ENCODE measurements around the gene TPO. TPM values are rescaled to one million over a fixed set of nuclear protein-coding genes. Genes with fewer than 3 reads are reported as not detected.
A peak's percentile ranks its signal among the peaks of the same experiment; 100 is the strongest.
"Not testable (repeated sequence)": the region's sequence is repeated elsewhere in the genome, so short reads cannot be mapped to it uniquely, and the experiment has no call there.

Gene TPO
- total RNA-seq (2014; rRNA removed; shearing (Covaris generic)), result 0.41 and 1.4 TPM in 2 replicates

DNA sequence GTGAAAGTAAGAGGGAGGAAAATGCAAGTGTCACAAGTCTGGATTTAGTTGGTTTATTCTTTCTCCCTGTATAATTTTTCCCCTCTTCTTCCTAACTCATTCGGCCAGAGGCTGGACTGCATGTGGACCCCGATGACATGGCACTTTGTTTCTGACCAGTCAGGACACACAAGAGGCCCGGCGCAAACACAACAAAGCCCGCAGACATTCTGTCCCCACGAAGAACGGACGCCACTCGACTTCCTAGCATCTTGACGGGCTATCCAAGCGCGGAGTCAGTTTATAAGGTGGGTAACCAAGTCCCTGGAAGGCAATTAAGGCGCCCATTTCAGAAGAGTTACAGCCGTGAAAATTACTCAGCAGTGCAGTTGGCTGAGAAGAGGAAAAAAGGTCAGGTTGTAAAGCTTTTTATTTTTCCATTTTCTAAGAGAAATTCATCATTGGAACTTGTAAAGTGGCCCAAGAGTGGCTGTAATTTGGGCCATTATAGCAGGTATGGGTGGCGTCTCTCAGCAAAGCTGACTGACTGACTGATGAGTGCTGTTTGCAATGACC, at the start of gene TPO:
TSS of gene TPO (plus strand) at position 308 of the 555 bp plus-strand sequence. CDS start 946 bp downstream, outside the sequence.
- no peak for DNase-seq (ENCODE audit: low spot score)

DNA sequence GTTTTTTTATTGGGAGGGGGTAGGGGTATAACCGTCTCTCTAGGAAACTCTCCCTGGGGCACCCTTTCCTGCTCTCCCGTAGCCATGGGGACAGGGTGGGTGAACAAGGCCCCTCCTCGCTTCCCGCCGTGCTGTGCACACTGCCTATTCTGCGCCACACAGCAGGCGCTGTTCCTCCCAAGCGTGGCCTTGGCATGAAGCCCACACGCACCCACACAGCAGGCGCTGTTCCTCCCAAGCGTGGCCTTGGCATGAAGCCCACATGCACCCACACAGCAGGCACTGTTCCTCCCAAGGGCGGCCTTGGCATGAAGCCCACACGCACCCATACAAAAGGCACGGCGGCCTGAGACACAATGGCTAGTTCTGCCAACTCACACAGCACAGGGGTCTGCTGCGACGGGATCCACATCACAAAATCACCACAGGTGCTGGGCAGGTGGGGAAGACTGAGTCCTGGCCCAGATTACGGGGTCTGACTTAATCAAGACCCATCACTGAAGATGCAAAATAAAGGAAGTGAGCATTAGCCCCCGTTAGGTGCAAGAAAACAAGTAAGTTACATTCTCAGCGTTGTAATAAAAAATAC, 46.6 kb upstream of the TPO start:
- DNase-seq (ENCODE audit: low spot score), result peak; percentile 49

DNA sequence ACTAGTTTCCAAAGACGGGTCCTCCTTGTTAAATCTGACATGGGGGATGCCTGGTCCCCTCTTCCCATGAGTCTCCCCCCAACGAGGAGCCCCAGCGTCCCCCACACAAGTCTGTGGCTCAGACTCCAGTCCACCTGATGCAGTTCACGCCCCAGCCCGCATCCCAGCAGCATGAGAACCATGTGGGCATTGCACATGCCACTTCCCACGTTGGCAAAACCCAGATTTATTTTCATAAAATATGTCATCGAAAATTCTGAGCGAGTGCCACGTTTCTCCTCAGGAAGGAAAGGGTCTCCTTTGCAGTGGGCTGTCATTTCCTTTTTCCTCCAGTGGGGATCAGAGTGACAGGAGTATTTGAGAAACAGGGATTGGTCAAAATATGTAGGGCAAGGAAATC, 45.7 kb upstream of the TPO start:
- DNase-seq (ENCODE audit: low spot score), result no peak

DNA sequence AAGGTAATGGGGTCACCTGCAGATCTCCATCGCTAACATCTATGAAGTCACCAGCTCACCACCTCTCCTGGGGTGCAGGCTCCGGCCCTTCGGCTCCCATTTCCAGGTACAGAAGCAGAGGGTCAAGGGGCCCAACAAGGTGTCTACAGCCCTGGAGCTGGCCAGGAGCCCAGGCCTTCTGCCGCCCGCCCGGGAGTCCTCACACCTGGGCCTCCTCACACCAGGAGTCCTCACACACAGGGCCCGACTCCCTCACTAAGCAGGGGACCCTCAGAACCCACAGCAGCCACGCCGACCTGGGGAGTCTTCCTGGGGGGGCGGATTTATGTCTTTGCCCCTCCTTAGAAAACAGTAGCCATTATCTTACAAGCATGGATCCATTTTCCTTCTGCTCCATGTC, 43.4 kb upstream of the TPO start:
- no peak for DNase-seq (ENCODE audit: low spot score)

DNA sequence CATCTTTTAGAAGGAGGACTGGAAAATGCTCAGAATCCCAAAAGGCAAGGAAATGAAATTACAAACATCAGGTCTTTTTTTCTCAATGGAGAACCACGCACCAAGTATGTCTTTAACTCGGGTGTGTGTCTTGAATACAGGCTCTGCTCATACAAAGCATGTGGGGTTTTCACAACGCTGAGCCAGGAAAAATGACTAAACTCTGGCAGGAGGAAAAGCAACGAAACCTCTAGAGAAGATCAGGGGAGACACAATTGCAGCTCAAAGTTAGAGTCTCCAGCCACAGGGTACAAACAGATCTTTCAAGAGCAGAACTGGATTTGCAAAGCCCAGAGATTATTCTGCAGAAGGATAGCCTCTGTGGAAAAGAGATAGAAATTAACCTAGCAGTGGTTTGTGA, 42.8 kb upstream of the TPO start:
- no peak for DNase-seq (ENCODE audit: low spot score)

DNA sequence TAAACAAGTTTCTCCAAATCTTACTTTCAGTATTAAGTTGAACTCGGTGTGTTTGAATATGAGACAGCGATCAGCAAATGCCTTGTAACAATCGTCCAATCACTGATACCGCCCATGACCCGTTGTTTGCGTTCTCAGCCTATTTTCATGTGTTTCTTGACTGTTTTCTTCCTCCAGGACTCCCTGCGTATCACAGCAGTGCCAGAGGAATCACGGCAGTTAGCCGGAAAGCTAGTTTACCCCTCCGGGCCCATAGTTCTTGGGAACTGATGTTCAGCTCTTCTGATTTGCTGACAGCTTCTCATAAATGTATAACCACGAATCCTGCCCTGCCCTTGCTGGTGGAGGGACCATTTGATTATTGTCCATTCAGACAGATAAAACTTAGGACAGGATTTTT, 42.2 kb upstream of the TPO start:
- DNase-seq (ENCODE audit: low spot score), result no peak

DNA sequence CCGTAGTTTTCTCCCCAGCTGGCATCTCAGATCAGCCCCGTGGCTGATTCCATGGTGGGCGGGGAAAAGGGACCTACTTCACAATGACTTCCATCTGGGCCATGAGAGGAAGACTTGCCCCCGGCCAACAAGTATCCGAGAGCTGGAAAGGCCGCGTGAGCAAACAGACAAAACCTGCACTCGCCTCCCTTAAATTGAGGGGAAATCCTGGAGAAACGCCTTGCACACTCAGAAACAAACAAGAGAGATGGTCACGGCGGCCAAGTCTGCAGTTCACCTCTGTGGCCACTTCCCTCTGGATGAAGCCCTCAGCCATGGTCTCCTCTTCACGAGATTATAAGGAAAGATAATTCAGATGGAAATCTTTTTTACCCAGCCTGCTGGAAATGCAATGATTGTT, 39.4 kb upstream of the TPO start:
- DNase-seq (ENCODE audit: low spot score), result no peak

DNA sequence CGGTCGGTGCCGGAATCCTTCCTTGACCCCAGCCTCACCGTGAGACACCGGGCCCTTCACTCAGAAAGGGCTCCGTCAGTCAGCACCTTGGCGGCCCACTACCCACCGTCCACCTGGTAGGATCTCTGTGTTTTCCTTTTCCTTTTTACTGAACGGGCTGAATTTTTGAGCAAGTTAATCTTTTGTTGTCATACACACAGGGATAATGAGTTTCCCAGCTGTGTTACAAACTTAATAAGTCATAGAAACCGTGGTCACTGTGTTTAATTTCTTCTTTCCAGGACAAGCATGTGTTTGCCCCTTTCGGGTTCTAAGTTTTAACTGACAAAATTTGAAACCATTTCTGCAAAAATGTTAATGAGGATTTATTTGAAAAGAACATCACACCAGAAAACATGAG, 39.0 kb upstream of the TPO start:
- no peak for DNase-seq (ENCODE audit: low spot score)

DNA sequence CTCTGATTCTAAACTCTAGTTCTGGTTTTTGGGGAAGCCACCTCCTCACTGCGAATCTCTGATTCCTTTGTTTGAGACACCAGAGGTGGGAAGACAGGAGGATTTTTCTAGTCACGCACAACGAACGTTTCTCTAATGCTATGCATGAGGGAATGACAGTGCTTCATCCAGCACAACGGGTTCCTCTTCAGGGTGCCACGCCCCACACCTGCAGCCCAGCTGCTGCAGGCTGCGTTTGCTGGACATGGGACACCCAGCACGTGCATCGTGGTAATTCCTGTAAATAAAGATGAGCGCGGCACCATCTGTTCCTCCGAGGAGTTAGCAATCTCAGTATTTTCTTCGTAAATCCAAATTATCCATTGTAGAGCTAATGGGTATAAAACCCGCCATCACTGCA, 37.5 kb upstream of the TPO start:
- no peak for DNase-seq (ENCODE audit: low spot score)

DNA sequence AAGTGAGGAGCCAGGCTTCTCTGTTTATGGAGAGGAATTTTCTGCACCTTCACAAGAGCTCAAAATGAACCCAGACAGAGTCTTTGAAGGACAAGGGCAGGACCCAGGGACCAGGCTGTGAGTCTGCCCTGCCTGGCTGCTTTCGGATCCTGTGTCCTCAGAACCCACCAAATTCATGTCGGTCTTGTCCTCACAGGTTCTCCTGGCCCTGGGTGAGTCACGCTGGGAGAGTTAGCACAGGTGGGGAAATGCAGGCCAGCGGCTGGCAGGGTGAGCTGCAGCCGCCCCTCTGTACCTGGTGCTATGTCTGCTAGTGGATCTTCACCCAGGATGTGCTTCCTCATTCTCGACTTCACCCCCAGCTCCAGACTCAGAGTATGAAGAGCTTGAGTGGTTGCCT, 35.8 kb upstream of the TPO start:
- DNase-seq (ENCODE audit: low spot score), result no peak

DNA sequence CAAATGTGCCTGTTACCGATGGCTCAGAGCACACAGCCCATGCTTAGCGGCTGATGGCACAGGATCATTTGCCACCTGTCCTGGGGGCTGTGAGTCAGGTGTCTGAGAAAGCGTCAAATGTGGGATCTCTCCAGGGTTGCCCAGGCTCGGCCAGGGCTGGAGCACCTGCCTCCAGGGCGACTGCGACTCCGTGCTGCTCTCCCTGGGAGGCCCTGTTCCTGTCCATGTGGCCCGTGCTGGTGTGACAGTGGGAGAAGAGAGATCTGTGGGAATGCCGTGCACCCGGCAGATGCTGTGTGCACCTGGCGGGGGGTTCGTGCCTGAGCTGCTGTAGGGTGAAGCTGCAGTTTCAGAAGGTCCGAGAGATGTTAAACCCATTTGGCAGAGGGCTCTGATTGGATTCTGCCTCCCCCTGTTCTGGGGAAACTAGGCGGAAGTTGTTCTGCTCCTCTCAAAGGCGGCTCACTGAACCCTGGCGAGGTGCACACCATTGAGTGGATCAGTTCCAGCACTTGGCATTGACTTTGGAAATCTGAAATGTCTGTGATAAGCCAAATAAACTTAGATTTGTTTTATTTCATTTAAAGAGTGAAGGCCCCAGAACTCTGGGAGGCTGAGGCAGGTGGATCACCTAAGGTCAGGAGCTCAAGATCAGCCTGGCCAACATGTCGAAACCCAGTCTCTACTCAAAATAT, 34.7 kb upstream of the TPO start:
- DNase-seq (ENCODE audit: low spot score), result no peak

DNA sequence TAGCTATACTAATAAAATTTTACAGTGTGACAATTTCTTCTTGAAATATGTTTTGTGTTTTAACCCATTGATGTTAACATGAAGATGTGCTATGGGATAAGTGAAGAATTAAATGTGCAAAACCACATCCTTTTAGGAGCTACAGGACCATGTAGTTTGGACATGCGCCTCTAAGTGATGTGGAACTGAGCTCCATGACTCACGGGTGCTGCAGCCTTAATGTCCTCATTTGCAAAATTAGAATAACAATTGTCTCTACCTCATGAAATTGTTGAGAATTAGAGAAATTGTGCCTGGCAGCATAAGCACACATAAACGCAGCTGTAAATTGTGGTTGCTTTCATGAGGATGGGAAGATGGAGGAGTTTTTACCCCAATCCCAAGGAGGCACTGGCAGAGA, 31.6 kb upstream of the TPO start:
- DNase-seq (ENCODE audit: low spot score), result no peak

DNA sequence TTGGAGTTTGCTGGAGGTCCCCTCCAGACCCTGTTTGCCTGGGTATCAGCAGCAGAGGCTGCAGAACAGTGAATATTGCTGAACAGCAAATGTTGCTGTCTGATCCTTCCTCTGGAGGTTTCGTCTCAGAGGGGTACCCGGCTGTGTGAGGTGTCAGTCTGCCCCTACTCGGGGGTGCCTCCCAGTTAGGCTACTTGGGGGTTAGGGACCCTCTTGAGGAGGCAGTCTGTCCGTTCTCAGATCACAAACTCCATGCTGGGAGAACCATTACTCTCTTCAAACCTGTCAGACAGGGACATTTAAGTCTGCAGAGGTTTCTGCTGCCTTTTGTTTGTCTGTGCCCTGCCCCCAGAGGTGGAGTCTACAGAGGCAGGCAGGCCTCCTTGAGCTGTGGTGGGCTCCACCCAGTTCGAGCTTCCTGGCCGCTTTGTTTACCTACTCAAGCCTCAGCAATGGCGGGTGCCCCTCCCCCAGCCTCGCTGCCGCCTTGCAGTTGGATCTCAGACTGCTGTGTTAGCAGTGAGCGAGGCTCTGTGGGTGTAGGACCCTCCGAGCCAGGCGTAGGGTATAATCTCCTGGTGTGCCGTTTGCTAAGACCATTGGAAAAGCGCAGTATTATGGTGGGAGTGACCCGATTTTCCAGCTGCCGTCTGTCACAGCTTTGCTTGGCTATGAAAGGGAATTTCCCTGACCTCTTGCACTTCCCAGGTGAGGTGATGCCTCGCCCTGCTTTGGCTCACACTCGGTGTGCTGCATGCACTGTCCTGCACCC, 25.1 kb upstream of the TPO start:
- DNase-seq (ENCODE audit: low spot score), result peak; percentile 14

DNA sequence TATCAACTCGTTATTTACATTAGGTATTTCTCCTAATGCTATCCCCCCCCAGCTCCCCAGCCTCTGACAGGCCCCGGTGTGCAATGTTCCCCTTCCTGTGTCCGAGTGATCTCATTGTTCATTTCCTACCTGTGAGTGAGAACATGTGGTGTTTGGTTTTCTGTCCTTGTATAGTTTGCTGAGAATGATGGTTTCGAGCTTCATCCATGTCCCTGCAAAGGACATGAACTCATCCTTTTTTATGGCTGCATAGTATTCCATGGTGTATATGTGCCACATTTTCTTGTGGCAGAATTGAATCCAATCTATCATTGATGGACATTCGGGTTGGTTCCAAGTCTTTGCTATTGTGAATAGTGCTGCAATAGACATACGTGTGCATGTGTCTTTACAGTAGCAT, 23.1 kb upstream of the TPO start:
- not testable (repeated sequence) for DNase-seq (ENCODE audit: low spot score)

DNA sequence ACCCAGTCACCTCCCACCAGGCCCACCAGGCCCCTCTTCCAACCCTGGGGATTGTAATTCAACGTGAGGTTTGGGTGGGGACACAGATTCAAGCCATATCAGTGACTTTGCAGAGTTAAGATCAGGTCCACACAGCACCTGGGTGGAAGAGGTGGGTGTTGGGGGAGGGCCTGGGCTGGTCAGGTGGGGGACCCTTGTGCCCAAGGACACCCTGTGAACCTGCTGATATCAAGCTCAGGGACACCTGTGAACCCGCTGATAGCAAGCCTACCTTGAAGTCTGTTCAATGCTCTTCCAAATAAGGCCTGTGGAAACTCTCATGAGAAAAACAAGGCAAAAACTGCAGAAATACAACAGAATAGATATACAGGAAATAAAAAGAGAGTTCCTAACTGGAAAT, 19.9 kb upstream of the TPO start:
- no peak for DNase-seq (ENCODE audit: low spot score)

DNA sequence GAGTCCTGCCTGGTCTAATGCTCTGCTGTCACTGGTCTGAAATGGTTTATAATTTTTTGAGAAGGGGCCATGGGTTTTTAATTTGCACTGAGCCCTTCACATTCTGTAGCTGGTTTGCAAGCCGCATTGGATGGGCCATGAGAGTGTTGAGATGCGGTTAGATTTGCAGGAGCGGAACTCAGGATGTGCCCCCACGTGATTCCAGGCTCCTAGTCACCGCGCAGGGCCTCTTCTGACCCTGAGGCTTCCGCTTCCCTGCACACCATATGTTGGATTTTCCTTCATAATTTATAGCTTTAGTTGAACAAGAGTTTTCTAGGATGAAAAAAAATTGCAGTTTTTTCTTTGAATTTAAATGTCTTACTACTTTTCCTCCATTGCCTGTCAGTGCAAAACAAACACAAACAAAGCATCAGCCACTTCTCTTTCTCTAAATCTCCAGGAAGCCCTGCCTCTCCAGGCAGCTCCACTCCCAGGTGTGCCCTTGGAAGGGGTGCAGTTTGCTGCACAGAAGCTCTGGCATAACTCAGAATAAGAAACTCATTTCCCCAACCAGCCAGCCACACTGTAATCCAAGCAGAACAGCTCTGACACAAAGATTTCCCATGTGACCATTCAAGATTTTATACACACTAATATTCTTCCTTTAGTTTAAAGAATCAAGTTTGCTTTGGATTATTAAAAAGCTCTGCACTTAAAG, 18.4 kb upstream of the TPO start:
- no peak for DNase-seq (ENCODE audit: low spot score)

DNA sequence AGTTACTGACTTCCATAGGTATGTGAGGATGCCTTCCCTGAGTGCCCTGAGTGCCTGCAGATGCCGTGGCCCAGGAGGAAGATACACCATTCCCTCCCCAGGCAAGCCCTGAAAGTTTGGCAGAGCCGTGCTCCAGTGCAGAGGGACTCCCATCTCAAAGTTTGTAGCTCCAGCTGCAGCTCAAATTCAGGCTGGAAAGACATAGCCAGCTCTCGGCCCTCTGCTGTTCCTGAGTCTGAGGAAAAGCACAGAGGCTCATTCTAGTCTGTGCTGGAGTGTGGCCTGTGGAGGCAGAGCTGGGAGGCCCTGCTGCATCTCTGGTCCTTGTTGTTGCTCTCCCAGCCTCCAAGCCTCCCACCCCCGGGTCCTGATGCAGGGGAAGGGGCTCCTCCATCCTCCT, 15.9 kb upstream of the TPO start:
- no peak for DNase-seq (ENCODE audit: low spot score)

DNA sequence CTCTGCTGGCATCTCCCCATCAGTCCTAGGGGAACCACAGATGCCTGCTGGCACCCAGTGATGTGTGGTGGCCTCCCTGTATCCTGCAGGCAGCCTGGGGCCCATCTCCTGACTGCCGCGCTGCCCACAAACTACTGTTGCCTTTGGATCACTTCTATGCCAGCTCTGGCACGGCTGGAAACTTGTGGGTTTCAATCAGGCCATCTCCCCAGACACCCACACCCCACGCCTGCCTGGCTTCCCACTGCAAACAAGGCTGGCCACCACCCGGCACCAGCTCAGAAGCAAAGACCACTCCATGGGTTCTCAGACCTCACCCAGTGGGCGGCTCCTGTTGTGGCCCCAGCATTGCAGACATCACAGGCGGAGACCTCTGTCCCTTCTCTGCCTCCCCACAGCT, 15.1 kb upstream of the TPO start:
- no peak for DNase-seq (ENCODE audit: low spot score)

DNA sequence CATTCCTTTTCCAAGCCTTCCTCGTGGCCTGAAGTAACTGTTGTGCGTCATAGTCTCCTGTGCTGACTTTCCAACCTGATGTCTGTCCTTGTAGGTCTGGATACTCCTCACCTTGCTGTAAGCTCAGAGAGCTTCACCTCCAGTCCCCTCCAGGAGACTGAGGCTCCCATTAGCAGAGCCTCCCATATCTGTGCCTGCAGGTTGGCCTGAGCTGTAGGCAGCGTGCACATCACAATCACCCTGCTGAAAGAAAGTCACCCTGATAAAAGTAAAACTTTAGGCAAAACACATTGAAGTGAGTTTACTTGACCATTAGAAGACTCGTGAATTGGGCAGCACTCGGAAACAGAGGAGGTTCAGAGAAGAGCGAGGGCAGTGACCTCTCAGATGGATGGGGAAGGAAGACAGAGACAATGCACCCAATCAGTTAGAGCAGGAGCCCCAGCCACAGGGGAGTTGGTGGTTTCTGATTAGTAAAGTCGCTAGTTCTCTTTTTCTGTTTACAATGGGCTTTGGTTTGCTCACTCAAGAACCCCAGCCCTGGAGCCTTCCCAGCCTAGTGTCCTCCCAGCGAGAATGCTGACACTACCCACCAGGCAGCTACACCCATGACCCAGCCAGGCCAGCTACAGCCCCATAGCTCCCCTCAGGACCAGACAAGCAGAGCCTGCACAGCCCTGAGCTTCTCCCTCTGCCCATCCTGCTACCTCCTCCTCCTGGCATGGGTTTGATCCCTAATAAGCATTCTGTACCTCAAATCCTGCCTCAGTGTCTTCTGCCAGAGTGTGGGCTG, 12.1 kb upstream of the TPO start:
- DNase-seq (ENCODE audit: low spot score), result no peak

DNA sequence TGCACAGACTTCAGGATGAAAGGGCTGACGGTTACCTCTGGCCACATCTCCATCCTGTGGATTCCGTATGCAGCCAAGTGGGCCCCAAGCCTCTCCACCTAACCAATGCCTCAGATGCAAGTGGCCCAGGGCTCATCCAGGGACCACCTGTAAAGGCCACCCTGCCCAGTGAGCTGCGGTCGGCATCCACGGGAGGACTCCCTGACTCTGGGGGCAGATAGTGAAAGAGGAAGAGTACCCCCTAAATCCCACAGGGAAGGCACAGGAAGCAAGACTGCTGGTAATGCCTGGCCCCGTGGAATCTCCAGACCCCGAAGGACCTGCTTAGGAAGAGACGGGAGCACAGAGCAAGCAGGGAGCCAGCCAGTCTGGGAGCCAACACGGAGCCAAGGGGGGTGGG, 11.2 kb upstream of the TPO start:
- DNase-seq (ENCODE audit: low spot score), result no peak

DNA sequence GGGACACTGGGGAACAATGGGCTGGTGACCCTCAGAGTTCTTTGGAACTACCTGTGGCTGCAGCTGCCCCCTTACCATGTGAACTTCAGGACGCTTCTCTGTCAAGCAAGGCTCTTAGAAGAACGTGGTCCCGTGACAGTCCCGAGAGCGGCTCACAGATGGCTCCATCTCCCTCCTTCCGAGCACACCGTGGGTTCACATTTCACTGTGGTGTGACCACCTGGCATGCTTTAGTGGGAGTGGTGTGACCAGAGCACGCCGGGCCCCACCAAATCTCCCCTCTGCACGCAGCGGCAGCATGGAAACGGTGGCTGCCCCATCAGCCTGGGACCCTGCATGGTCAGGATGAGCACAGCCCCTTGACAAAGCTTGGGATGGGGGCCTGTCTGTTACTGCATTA, 9.7 kb upstream of the TPO start:
- no peak for DNase-seq (ENCODE audit: low spot score)
